Measurements from ENCODE around the gene CYP19A1.

DNA sequence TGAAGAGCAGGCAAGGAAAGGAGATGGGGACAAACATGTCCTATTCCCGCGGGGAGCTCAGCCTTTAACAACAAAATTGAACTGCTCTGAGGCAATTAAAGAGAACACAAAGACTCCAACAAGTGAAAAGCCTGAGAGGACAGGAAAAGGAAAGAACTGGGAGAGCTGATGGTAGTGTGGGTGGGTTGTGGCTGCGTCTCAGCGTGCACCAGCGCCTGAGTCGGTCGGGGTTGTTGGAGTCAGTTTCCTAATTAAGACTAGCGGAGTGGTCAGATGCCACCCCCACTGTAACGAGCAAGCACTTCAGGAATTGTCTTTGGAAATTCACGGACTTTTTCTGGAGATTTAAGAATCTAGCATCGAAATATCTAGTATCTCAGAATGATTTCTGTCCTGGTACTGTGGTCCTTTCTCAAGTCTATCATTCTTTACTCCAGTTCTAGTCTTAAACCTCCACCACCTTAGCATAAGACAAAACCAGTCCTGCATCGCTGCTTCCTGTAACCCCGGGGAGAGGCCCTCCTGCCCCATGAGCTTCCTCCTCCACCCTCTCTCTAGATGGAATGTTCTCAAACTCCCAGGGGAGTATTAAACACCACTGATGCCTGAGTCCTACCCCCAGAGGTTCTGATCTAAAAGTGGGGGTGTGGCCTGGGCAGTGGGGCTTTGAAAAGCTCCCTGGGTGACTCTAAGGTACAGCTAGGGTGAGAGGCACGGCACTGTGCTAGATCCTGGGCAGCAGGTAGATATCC, 104.0 kb downstream of the CYP19A1 start:
- TF ChIP-seq, protein P1, sequence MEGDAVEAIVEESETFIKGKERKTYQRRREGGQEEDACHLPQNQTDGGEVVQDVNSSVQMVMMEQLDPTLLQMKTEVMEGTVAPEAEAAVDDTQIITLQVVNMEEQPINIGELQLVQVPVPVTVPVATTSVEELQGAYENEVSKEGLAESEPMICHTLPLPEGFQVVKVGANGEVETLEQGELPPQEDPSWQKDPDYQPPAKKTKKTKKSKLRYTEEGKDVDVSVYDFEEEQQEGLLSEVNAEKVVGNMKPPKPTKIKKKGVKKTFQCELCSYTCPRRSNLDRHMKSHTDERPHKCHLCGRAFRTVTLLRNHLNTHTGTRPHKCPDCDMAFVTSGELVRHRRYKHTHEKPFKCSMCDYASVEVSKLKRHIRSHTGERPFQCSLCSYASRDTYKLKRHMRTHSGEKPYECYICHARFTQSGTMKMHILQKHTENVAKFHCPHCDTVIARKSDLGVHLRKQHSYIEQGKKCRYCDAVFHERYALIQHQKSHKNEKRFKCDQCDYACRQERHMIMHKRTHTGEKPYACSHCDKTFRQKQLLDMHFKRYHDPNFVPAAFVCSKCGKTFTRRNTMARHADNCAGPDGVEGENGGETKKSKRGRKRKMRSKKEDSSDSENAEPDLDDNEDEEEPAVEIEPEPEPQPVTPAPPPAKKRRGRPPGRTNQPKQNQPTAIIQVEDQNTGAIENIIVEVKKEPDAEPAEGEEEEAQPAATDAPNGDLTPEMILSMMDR (IDR thresholded peaks at IDR 0.05) = no peak
- TF ChIP-seq POLR2AphosphoS5 (IDR thresholded peaks at IDR 0.05) = no peak
